ENCODE measurements around the gene TGFB2.

DNA sequence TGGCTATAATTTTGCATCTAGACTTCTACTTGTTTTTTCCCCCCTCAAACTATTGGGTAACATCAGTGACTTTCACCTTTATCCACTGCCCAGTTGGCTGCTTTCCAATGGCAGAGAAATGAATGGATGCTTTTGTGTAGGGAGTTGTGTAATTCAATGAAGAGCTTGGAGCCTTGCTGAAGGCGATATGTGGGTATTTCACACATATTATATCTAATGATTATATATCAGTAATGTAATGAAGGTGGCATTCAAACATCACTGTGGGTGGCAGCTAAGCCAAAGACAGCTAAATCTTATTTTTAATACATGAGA lies 81.2 kb downstream of the TGFB2 start:
- TF ChIP-seq, protein P1, sequence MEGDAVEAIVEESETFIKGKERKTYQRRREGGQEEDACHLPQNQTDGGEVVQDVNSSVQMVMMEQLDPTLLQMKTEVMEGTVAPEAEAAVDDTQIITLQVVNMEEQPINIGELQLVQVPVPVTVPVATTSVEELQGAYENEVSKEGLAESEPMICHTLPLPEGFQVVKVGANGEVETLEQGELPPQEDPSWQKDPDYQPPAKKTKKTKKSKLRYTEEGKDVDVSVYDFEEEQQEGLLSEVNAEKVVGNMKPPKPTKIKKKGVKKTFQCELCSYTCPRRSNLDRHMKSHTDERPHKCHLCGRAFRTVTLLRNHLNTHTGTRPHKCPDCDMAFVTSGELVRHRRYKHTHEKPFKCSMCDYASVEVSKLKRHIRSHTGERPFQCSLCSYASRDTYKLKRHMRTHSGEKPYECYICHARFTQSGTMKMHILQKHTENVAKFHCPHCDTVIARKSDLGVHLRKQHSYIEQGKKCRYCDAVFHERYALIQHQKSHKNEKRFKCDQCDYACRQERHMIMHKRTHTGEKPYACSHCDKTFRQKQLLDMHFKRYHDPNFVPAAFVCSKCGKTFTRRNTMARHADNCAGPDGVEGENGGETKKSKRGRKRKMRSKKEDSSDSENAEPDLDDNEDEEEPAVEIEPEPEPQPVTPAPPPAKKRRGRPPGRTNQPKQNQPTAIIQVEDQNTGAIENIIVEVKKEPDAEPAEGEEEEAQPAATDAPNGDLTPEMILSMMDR (IDR thresholded peaks at IDR 0.05), result no peak
- no peak for TF ChIP-seq POLR2A (IDR thresholded peaks at IDR 0.05)
